Measurements from ENCODE around the gene ALDH3B1. TPM values are rescaled to one million over a fixed set of nuclear protein-coding genes. Genes with fewer than 3 reads are reported as not detected.

The ALDH3B1 gene
- total RNA-seq, 1 donor from 2014 or later = 1.7 TPM

DNA sequence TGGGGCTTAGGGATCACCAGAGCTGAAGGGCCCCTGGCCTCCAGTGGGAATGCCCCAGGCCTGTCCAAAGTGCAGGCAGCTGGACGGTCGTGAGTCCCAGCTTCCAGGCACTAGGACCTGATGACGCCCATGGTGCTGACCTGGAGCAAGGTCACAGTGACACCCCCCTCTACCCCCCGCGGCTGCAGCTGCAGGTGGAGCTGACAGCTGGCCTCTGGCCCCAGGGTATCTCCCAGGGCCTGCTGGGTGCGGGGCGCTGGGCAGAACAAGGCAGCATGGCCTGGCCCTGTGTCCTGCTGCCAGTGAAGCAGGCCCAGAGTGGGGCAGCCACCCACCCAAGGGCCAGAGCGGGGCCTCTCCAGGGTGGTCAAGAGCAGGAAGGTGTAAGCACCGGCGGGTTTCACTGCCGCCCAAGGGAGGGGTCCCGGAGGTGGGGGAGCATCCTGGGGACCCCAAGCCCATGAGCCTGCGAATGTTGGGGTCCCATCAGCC lies 28.1 kb downstream of the ALDH3B1 start:
- H3K36me3 Mint-ChIP-seq = no peaks in the 10 kb centered on the region
- H3K27ac Mint-ChIP-seq = no peak overlapping the region
- no peaks in the 10 kb centered on the region for H3K9me3 Mint-ChIP-seq
- no peaks in the 10 kb centered on the region for H3K27me3 Mint-ChIP-seq
- no peak for DNase-seq (ENCODE audit: extremely low spot score, unreplicated experiment)
- no peak overlapping the region for H3K4me3 Mint-ChIP-seq
- H3K4me1 Mint-ChIP-seq (ENCODE audit: unreplicated experiment) = peaks cover 7% of the 10 kb centered on the region
- TF ChIP-seq, protein P1, sequence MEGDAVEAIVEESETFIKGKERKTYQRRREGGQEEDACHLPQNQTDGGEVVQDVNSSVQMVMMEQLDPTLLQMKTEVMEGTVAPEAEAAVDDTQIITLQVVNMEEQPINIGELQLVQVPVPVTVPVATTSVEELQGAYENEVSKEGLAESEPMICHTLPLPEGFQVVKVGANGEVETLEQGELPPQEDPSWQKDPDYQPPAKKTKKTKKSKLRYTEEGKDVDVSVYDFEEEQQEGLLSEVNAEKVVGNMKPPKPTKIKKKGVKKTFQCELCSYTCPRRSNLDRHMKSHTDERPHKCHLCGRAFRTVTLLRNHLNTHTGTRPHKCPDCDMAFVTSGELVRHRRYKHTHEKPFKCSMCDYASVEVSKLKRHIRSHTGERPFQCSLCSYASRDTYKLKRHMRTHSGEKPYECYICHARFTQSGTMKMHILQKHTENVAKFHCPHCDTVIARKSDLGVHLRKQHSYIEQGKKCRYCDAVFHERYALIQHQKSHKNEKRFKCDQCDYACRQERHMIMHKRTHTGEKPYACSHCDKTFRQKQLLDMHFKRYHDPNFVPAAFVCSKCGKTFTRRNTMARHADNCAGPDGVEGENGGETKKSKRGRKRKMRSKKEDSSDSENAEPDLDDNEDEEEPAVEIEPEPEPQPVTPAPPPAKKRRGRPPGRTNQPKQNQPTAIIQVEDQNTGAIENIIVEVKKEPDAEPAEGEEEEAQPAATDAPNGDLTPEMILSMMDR (conservative IDR thresholded peaks at IDR 0.05) = no peak

DNA sequence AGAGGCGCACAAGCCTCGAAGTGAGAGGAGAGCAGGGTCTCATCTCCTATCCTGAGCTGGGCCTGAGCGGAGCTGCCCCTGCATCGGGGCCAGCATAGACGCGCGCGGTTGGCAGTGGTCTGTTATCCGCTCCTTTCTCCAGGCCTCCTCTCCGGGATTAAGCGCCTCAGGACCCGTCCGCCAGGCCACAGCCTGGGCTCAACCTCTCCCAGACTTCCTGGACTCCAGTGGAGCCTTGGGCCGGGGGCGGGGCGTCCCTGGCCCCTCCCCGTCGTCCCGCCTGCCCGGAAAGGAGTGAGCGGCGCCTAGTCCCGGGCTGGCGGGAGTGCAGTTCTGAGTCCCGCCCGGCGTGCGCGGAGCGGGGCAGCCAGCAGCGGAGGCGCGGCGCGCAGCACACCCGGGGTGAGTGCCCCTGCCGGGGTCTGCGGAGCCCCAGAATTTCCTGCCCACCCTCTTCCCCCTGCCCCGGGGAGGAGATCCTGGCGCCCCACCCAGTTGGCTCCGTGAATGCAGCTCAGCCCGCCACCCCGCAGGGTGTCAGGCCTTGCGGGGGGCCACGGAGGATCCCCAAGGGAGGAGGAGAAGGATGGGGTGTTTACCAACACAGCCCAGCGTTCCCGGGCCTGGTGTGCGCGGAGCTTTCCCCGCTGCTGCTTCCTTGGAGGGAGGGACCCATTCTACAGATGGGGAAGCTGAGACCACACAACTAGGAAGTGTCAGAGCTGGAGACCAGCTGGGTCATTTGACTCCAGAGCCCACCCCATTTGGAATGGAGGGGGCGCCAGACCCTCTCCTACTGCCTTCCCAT lies 28.8 kb downstream of the ALDH3B1 start, which contains the start of gene TCIRG1:
TCIRG1 (plus strand) TSS at position 308 of the 808 bp plus-strand sequence. CDS start 2,247 bp downstream, outside the sequence.
- DNase-seq (ENCODE audit: extremely low spot score, unreplicated experiment) = no peak
- Mint-ChIP-seq H3K4me1 (ENCODE audit: unreplicated experiment) (peaks cover 7% of the 10 kb centered on the region), H3K27ac (peak within 1 kb of the TSS; percentile 82), H3K9me3 (no peaks in the 10 kb centered on the region), H3K27me3 (no peaks in the 10 kb centered on the region), H3K4me3 (peak within 1 kb of the TSS; percentile 80), H3K36me3 (no peaks in the 10 kb centered on the region)
- TF ChIP-seq, protein P1 (conservative IDR thresholded peaks at IDR 0.05) = no peak

DNA sequence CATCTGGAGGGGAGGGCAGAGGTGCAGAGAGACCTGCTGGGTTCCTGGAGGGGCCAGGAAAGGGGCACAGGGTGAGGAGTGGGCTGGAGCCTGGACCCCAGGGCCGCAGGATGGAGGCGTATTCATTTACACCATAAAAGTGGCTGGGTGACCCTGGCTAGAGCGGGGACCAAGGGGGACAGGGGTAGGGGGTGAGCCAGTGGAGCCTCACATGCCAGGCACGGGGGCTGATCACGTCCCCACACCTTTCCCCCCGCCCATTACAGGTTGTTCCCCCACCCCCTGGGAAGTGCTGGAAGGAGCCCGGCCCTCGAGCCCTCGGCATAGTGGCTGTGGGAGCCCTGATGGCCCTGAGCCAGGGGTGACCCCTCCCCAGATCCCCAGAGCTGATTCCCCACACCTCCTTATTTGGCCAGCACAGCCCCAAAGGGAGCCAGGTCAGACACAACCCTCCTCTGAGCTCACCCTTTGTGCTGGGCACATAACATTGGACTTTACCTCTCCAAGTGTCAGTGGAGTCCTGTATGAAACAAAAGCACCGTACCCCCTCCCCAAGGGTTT lies 29.5 kb downstream of the ALDH3B1 start:
- H3K9me3 Mint-ChIP-seq = no peaks in the 10 kb centered on the region
- no peaks in the 10 kb centered on the region for H3K27me3 Mint-ChIP-seq
- H3K27ac Mint-ChIP-seq = peak overlapping the region; percentile 82
- no peak for DNase-seq (ENCODE audit: extremely low spot score, unreplicated experiment)
- H3K36me3 Mint-ChIP-seq = no peaks in the 10 kb centered on the region
- H3K4me3 Mint-ChIP-seq = peak overlapping the region; percentile 80
- TF ChIP-seq, protein P1 (conservative IDR thresholded peaks at IDR 0.05) = no peak
- H3K4me1 Mint-ChIP-seq (ENCODE audit: unreplicated experiment) = peaks cover 7% of the 10 kb centered on the region

DNA sequence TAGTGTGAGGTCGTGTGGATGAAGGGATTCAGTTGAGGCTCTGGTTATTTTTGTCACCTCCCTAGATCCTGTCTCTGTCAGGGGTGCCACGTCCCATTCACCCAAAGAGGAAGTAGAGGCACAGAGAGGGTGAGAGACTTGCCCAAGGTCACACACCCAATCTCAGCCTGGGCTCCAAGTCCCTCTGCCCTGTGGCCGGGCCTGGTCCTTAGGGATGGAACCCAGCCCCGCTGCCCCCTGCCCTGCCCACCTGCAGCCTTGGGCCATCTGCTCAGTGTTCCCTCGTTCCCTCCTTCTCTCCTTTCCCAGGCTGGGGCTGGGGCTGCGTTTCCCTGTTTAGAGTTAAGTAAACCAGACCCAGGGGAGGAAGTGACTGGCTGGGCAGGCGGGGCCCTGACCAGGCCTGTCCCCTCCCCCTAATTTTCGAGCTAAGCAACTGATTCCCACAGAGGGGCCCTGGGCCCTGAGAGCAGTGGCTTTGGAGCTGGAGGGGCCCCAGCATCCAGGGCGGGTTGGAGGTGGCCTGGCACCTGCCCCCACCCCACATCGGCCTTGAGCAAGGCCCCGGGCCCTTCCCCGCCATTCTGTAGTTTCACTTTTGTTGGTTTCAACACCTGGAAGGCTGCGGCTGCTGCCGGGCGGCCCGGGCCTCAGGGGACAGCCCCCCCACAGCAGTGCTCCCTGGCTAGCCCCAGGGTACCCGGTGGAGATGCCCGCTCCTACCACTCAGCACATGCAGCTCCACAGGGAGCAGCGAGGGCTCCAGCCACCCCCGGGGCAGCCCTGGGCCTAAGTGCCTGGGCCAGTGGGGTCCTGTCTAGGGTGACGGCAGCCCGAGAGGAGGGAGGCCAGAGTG lies 30.2 kb downstream of the ALDH3B1 start:
- peak overlapping the region; percentile 82 for H3K27ac Mint-ChIP-seq
- H3K36me3 Mint-ChIP-seq = no peaks in the 10 kb centered on the region
- H3K9me3 Mint-ChIP-seq = no peaks in the 10 kb centered on the region
- H3K4me1 Mint-ChIP-seq (ENCODE audit: unreplicated experiment) = peaks cover 7% of the 10 kb centered on the region
- H3K27me3 Mint-ChIP-seq = no peaks in the 10 kb centered on the region
- peak overlapping the region; percentile 80 for H3K4me3 Mint-ChIP-seq
- DNase-seq (ENCODE audit: extremely low spot score, unreplicated experiment) = peak; percentile 71
- TF ChIP-seq, protein P1 (conservative IDR thresholded peaks at IDR 0.05) = no peak

DNA sequence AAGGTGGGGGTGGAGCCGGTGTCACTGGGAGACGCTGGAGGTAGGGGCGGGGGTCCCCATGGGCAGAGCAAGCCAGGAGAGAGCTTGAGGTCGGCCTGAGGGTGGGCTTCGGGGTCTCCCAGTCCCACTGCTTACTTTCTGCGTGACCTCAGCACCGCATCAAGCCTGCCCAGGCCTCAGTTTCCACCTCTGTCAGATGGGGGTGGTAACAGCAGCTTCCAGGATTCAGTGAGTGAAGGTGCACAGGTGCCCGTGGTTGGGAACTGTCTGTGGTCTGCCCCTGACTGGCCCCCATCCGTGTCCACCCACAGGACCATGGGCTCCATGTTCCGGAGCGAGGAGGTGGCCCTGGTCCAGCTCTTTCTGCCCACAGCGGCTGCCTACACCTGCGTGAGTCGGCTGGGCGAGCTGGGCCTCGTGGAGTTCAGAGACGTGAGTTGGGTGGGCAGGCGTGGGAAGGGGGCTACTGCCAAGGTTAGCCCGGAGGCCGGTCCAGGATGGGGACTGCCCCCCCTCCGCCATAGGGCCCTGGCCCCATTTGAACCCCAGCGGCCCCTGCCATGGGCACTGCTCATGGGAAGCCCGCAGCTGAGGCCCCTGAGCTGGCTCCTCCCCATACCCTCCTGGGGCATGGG lies 30.9 kb downstream of the ALDH3B1 start:
- no peak overlapping the region for H3K27ac Mint-ChIP-seq
- H3K9me3 Mint-ChIP-seq = no peaks in the 10 kb centered on the region
- no peak for DNase-seq (ENCODE audit: extremely low spot score, unreplicated experiment)
- TF ChIP-seq, protein P1 (conservative IDR thresholded peaks at IDR 0.05) = no peak
- no peaks in the 10 kb centered on the region for H3K36me3 Mint-ChIP-seq
- H3K4me1 Mint-ChIP-seq (ENCODE audit: unreplicated experiment) = peaks cover 7% of the 10 kb centered on the region
- no peaks in the 10 kb centered on the region for H3K27me3 Mint-ChIP-seq
- H3K4me3 Mint-ChIP-seq = no peak overlapping the region

All from type B pancreatic cell (in vitro differentiated cells).